ENCODE data around the gene DENND1A.

The DENND1A gene

GRCh38 chr9:123408313-123409262 is 521.3 kb downstream of the DENND1A start:
- intact Hi-C loops (cut with DNase I; ENCODE audit: low total_unique reads), result loop anchor here (10.0 kb wide), 1 partner anchor 626 kb away; no protein-coding TSS in a partner anchor
- no peak for DNase-seq
- H3K27me3 ChIP-seq, result no peaks in the 10 kb centered on the region

GRCh38 chr9:123407217-123407851 is 522.6 kb downstream of the DENND1A start:
- H3K4me1 ChIP-seq, result peaks cover 0 to 1% (median 0%) of the 10 kb centered on the region in 4 donors
- peaks cover 0 to 11% (median 0%) of the 10 kb centered on the region in 3 donors for H3K36me3 ChIP-seq
- no peak for TF ChIP-seq CTCF (IDR thresholded peaks at IDR 0.05)
- no peak for DNase-seq
- H3K27me3 ChIP-seq, result no peaks in the 10 kb centered on the region
- H3K27ac ChIP-seq, result no peak overlapping the region
- no peaks in the 10 kb centered on the region for H3K9me3 ChIP-seq
- H3K4me3 ChIP-seq, result no peak overlapping the region
- intact Hi-C loops (cut with DNase I; ENCODE audit: low total_unique reads), result loop anchor here (10.0 kb wide), 1 partner anchor 627 kb away; no protein-coding TSS in a partner anchor

More at GRCh38 chr9:123408313-123409262, 521.3 kb downstream of the DENND1A start:
- H3K4me1 ChIP-seq, result no peaks in the 10 kb centered on the region
- no peak for TF ChIP-seq CTCF (IDR thresholded peaks at IDR 0.05)
- no peak overlapping the region for H3K27ac ChIP-seq
- peaks cover 0 to 4% (median 0%) of the 10 kb centered on the region in 3 donors for H3K36me3 ChIP-seq
- H3K4me3 ChIP-seq, result no peak overlapping the region
- no peaks in the 10 kb centered on the region for H3K9me3 ChIP-seq

- Histone ChIP-seq H3K27me3 (no peaks in the 10 kb centered on the region), H3K4me3 (no peak overlapping the region), H3K4me1 (peaks cover 0 to 5% (median 2%) of the 10 kb centered on the region in 4 donors), H3K36me3 (peaks cover 0 to 11% (median 0%) of the 10 kb centered on the region in 3 donors), H3K27ac (no peak overlapping the region), H3K9me3 (no peaks in the 10 kb centered on the region)
- TF ChIP-seq CTCF (IDR thresholded peaks at IDR 0.05), result no peak
- DNase-seq, result no peak
- intact Hi-C loops (cut with DNase I; ENCODE audit: low total_unique reads), result loop anchor here (10.0 kb wide), 1 partner anchor 628 kb away; no protein-coding TSS in a partner anchor
These were observed 523.2 kb downstream of the DENND1A start for GRCh38 chr9:123406691-123407216.

GRCh38 chr9:123406016-123406415 is 523.9 kb downstream of the DENND1A start:
- no peak for TF ChIP-seq CTCF (IDR thresholded peaks at IDR 0.05)
- H3K9me3 ChIP-seq, result no peaks in the 10 kb centered on the region
- H3K4me1 ChIP-seq, result peaks cover 0 to 11% (median 3%) of the 10 kb centered on the region in 4 donors
- H3K4me3 ChIP-seq, result no peak overlapping the region
- H3K27me3 ChIP-seq, result no peaks in the 10 kb centered on the region
- no peak overlapping the region for H3K27ac ChIP-seq
- intact Hi-C loops (cut with DNase I; ENCODE audit: low total_unique reads), result loop anchor here (10.0 kb wide), 1 partner anchor 629 kb away; no protein-coding TSS in a partner anchor
- no peak for DNase-seq
- peaks cover 0 to 7% (median 0%) of the 10 kb centered on the region in 3 donors for H3K36me3 ChIP-seq

GRCh38 chr9:123402981-123403509 is 526.9 kb downstream of the DENND1A start:
- no peak for TF ChIP-seq CTCF (IDR thresholded peaks at IDR 0.05)
- Histone ChIP-seq H3K4me1 (peaks cover 0 to 18% (median 5%) of the 10 kb centered on the region in 4 donors), H3K27me3 (no peaks in the 10 kb centered on the region), H3K4me3 (no peak overlapping the region), H3K9me3 (no peaks in the 10 kb centered on the region), H3K36me3 (peaks cover 0 to 7% (median 0%) of the 10 kb centered on the region in 3 donors), H3K27ac (no peak overlapping the region)
- intact Hi-C loops (cut with DNase I; ENCODE audit: low total_unique reads), result loop anchor here (10.0 kb wide), 1 partner anchor 632 kb away; no protein-coding TSS in a partner anchor
- DNase-seq, result no peak

All from tibial artery (tissue), 4 donors.